Stimulated activated naive CD8-positive, alpha-beta T cell treated with anti-CD3 and anti-CD28 coated beads, Interleukin-15, amount 100 ng/mL, for 72 hours (primary cell): ENCODE data around the gene C5AR2.
A peak's percentile ranks its signal among the peaks of the same experiment; 100 is the strongest.
"Not testable (repeated sequence)": the region's sequence is repeated elsewhere in the genome, so short reads cannot be mapped to it uniquely, and the experiment has no call there.

Experiments used
- ATAC-seq: fragments of 150-1000 bp; cut with Tn5 transposase; 2 replicates; pipeline ENCODE4 v1.10.0; 2021; ENCODE audit warnings: mild to moderate bottlenecking, moderate library complexity
- DNase-seq, 2 donors: peaks; one replicate each; pipeline ENCODE4 v3.0.0; 2021 to 2022
- H3K27ac Mint-ChIP-seq, 2 donors: one replicate each; pipeline ENCODE4 v1.8.0; 2022; ENCODE audit warnings: mild to moderate bottlenecking in 2 of 2, mixed read lengths in 2 of 2, moderate library complexity in 2 of 2
- H3K27me3 Mint-ChIP-seq: one replicate; pipeline ENCODE4 v1.8.0; 2022; ENCODE audit warnings: mixed read lengths
- H3K4me1 Mint-ChIP-seq: one replicate; pipeline ENCODE4 v1.8.0; 2022; ENCODE audit warnings: mild to moderate bottlenecking, mixed read lengths
- H3K4me3 Mint-ChIP-seq, 2 donors: one replicate each; pipeline ENCODE4 v1.8.0; 2022; ENCODE audit warnings: mild to moderate bottlenecking in 2 of 2, mixed read lengths in 2 of 2, moderate library complexity in 1 of 2
- H3K9me3 Mint-ChIP-seq, 2 donors: one replicate each; pipeline ENCODE4 v1.8.0; 2022; ENCODE audit warnings: mixed read lengths in 2 of 2

The C5AR2 gene

GRCh38 chr19:47315125-47315821 lies 16.7 kb upstream of the C5AR2 start:
- H3K4me3 Mint-ChIP-seq: no peak overlapping the region
- H3K9me3 Mint-ChIP-seq: no peaks in the 10 kb centered on the region
- ATAC-seq (peak; percentile 67), DNase-seq (peak in 1 of 2 donors; percentile 16)
- H3K4me1 Mint-ChIP-seq: no peaks in the 10 kb centered on the region
- peaks cover 41% of the 10 kb centered on the region for H3K27me3 Mint-ChIP-seq
- H3K27ac Mint-ChIP-seq: peak overlapping the region in 1 of 2 donors; percentile 65

GRCh38 chr19:47316513-47316912 lies 15.5 kb upstream of the C5AR2 start:
- ATAC-seq (no peak), DNase-seq (no peak)
- Mint-ChIP-seq H3K27me3 (peaks cover 35% of the 10 kb centered on the region), H3K4me3 (no peak overlapping the region), H3K27ac (no peak overlapping the region), H3K4me1 (no peaks in the 10 kb centered on the region), H3K9me3 (no peaks in the 10 kb centered on the region)

- DNase-seq (no peak), ATAC-seq (no peak)
- Mint-ChIP-seq H3K27ac (no peak overlapping the region), H3K4me1 (no peaks in the 10 kb centered on the region), H3K4me3 (no peak overlapping the region), H3K27me3 (peaks cover 46% of the 10 kb centered on the region), H3K9me3 (no peaks in the 10 kb centered on the region)
These were observed 11.8 kb upstream of the C5AR2 start for GRCh38 chr19:47319923-47320871.

DNA sequence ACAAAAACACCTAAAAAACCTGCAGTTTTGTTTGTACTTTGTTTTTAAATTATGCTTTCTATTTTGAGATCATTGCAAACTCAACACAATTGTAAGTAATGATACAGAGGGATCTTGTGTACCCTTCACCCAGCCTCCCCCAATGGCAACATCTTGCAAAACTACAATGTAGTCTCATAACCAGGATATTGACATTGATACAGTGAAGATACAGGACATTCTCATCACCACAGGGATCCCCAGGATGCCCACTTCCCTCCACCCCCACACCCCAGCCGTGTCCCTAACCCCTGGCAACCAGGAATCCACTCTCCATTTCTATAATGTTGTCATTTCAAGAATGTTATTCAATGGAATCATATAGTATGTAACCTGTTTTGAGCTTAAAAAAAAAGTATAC lies 10.3 kb upstream of the C5AR2 start:
- ATAC-seq (no peak), DNase-seq (no peak)
- H3K4me3 Mint-ChIP-seq: no peak overlapping the region
- H3K4me1 Mint-ChIP-seq: no peaks in the 10 kb centered on the region
- H3K9me3 Mint-ChIP-seq: no peaks in the 10 kb centered on the region
- no peak overlapping the region for H3K27ac Mint-ChIP-seq
- peaks cover 33% of the 10 kb centered on the region for H3K27me3 Mint-ChIP-seq

- DNase-seq (no peak), ATAC-seq (no peak)
- Mint-ChIP-seq H3K27me3 (peaks cover 32% of the 10 kb centered on the region), H3K9me3 (no peaks in the 10 kb centered on the region), H3K4me1 (no peaks in the 10 kb centered on the region), H3K27ac (no peak overlapping the region), H3K4me3 (no peak overlapping the region)
These were observed 9.9 kb upstream of the C5AR2 start for GRCh38 chr19:47322058-47322457.

- Mint-ChIP-seq H3K27ac (no peak overlapping the region), H3K9me3 (no peaks in the 10 kb centered on the region), H3K4me1 (no peaks in the 10 kb centered on the region), H3K4me3 (no peak overlapping the region), H3K27me3 (peaks cover 32% of the 10 kb centered on the region)
- DNase-seq (no peak), ATAC-seq (no peak)
These were observed 8.6 kb upstream of the C5AR2 start for GRCh38 chr19:47323409-47323808.

- ATAC-seq: no peak
- no peaks in the 10 kb centered on the region for H3K9me3 Mint-ChIP-seq
- H3K4me1 Mint-ChIP-seq: no peaks in the 10 kb centered on the region
- H3K27ac Mint-ChIP-seq: peak overlapping the region in 1 of 2 donors; percentile 87
- no peak overlapping the region for H3K4me3 Mint-ChIP-seq
- no peak for DNase-seq
- H3K27me3 Mint-ChIP-seq: peaks cover 32% of the 10 kb centered on the region
These were observed 8.1 kb upstream of the C5AR2 start for GRCh38 chr19:47323872-47324271.

DNA sequence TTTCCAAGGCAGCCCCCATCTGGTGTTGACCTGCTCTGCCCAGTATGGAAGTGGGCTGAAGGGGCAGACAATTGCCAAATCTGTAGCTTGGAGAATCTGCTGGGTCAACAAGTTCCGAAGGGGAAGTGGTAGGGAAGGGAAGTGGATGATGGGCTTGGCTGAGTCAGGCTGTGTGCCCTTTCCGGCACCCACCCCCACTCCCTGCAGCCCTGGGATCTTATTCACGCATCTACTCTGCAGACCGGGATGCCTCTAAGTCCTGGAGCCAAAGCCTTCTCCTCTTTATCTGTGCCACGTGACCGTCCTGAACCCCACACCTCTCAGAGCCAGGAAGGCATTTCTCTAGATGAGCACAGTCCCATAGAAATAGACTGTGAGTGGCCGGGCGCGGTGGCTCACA lies 7.5 kb upstream of the C5AR2 start:
- no peak for ATAC-seq
- Mint-ChIP-seq H3K27ac (no peak overlapping the region), H3K27me3 (peaks cover 31% of the 10 kb centered on the region), H3K4me1 (no peaks in the 10 kb centered on the region), H3K4me3 (no peak overlapping the region), H3K9me3 (no peaks in the 10 kb centered on the region)
- DNase-seq: no peak

DNA sequence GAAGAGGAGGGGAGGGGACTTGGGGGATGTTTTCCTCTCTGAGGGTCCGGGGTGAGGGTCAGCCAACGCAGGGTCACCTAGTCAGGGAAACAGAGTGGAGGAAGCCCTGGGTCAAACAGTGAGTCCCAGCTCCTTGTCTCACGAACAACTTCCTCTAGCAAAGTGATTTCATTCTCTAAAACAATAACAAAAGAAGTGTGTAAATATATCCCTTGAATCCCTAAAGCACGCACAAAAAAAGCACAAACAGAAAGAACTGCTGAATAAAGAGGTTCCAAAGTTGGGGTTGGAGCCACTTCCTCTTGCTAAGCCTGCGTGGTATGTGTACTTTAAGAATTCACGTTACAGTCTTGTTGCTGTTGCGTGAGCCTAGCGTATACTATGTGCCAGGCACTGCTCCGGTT lies 1.5 kb upstream of the C5AR2 start:
- DNase-seq (no peak), ATAC-seq (no peak)
- Mint-ChIP-seq H3K27me3 (no peaks in the 10 kb centered on the region), H3K4me1 (no peaks in the 10 kb centered on the region), H3K9me3 (no peaks in the 10 kb centered on the region), H3K4me3 (no peak overlapping the region), H3K27ac (no peak overlapping the region)

GRCh38 chr19:47331490-47331889 lies 485 bp upstream of the C5AR2 start:
- no peaks in the 10 kb centered on the region for H3K27me3 Mint-ChIP-seq

DNA sequence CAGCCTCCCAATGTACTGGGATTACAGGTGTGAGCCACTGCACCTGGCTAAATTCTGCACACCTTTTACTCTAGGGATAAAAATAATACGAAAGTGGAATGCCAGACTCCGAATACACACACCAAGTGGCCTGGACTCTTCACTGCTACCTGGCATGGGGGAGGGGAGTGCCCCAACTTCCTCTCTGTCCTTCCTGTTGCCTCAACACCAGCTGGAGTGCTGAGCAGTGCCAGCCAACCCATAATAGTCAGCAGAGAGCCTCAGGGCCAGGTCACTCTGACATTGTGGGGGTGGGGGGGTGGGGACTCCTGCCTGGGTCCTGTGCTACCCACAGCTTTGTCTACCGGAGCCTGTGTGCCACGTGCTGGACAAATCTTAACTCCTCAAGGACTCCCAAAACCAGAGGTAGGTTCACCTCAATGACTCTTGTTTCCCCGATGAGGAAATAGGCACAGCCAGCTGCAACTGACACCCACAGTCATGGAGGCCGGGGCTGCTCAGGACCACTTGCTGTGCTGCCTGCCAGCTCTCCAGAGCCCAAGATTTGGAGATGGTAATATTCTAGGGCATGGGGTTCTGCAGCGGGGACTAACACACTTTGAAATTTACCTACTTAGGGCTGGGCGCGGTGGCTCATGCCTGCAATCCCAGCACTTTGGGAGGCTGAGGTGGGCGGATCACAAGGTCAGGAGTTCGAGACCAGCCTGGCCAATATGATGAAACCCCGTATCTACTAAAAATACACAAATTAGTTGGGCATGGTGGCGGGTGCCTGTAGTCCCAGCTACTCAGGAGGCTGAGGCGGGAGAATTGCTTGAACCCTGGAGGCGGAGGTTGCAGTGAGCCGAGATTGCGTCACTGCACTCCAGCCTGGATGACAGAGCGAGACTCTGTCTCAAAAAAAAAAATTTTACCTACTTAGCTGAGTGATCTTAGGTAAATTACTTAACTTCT lies 5.1 kb downstream of the C5AR2 start:
- H3K27ac Mint-ChIP-seq, H3K9me3 Mint-ChIP-seq, H3K4me3 Mint-ChIP-seq, H3K27me3 Mint-ChIP-seq: not testable (repeated sequence)
- DNase-seq (peak in 1 of 2 donors; percentile 16), ATAC-seq (peak; percentile 58)
- H3K4me1 Mint-ChIP-seq: peaks cover 12% of the 10 kb centered on the region

More at GRCh38 chr19:47331490-47331889, 485 bp upstream of the C5AR2 start:
- H3K27ac Mint-ChIP-seq: no peak overlapping the region
- ATAC-seq (no peak), DNase-seq (no peak)
- peaks cover 4% of the 10 kb centered on the region for H3K4me1 Mint-ChIP-seq
- H3K9me3 Mint-ChIP-seq: no peaks in the 10 kb centered on the region
- H3K4me3 Mint-ChIP-seq: no peak overlapping the region

GRCh38 chr19:47339196-47339880 lies 7.4 kb downstream of the C5AR2 start:
- Mint-ChIP-seq H3K27ac (no peak overlapping the region), H3K4me1 (peaks cover 12% of the 10 kb centered on the region), H3K4me3 (no peak overlapping the region), H3K9me3 (no peaks in the 10 kb centered on the region), H3K27me3 (no peaks in the 10 kb centered on the region)
- ATAC-seq: no peak
- no peak for DNase-seq

DNA sequence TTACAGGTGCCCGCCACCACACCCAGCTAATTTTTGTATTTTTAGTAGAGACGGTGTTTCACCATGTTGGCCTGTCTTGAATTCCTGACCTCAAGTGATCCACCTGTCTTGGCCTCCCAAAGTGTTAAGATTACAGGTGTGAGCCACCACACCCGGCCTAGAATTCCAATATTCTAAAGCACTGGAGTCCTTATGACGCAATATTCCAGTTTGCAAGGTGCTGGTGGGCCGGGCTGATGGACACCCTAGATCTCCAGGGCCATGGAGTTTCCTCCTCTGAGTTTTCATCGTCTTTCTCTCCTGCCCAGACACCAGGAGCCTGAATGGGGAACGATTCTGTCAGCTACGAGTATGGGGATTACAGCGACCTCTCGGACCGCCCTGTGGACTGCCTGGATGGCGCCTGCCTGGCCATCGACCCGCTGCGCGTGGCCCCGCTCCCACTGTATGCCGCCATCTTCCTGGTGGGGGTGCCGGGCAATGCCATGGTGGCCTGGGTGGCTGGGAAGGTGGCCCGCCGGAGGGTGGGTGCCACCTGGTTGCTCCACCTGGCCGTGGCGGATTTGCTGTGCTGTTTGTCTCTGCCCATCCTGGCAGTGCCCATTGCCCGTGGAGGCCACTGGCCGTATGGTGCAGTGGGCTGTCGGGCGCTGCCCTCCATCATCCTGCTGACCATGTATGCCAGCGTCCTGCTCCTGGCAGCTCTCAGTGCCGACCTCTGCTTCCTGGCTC lies 8.7 kb downstream of the C5AR2 start:
- no peak for ATAC-seq
- Mint-ChIP-seq H3K27ac (peak overlapping the region in 1 of 2 donors; percentile 93), H3K4me3 (no peak overlapping the region)

DNA sequence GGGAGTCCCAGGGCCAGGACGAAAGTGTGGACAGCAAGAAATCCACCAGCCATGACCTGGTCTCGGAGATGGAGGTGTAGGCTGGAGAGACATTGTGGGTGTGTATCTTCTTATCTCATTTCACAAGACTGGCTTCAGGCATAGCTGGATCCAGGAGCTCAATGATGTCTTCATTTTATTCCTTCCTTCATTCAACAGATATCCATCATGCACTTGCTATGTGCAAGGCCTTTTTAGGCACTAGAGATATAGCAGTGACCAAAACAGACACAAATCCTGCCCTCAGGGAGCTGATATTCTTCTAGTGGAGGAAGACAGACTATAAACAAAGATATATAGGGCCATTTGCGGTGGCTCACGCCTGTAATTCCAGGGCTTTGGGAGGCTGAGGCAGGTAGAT lies 9.8 kb downstream of the C5AR2 start:
- H3K4me1 Mint-ChIP-seq: peaks cover 5% of the 10 kb centered on the region
- no peaks in the 10 kb centered on the region for H3K27me3 Mint-ChIP-seq
- H3K4me3 Mint-ChIP-seq: no peak overlapping the region
- ATAC-seq: no peak
- no peak for DNase-seq
- H3K9me3 Mint-ChIP-seq: no peaks in the 10 kb centered on the region
- no peak overlapping the region for H3K27ac Mint-ChIP-seq

More for the DNA sequence above, 8.7 kb downstream of the C5AR2 start:
- H3K9me3 Mint-ChIP-seq: no peaks in the 10 kb centered on the region
- DNase-seq: no peak
- no peaks in the 10 kb centered on the region for H3K27me3 Mint-ChIP-seq
- H3K4me1 Mint-ChIP-seq: peaks cover 12% of the 10 kb centered on the region
